HEK293T (cell line): ENCODE data around the gene TRANK1.

Experiments
- ARNT ChIP-seq: fragments of 450-650 bp; IDR thresholded peaks from 2 replicates; pipeline ENCODE4 v1.6.1; 2017; ENCODE audit warnings: mild to moderate bottlenecking
- BHLHE40 ChIP-seq: fragments of 450-650 bp; IDR thresholded peaks from 2 replicates; pipeline ENCODE4 v1.6.1; 2016; ENCODE audit warnings: mild to moderate bottlenecking, moderate library complexity, borderline replicate concordance
- CTBP1 ChIP-seq: fragments of 450-650 bp; IDR thresholded peaks from 2 replicates; pipeline ENCODE4 v1.6.1; 2016; ENCODE audit warnings: borderline replicate concordance
- FOXA1 ChIP-seq: fragments of 450-650 bp; IDR thresholded peaks from 2 replicates; pipeline ENCODE4 v1.6.1; 2016; ENCODE audit warnings: mild to moderate bottlenecking
- FOXM1 ChIP-seq: fragments of 450-650 bp; IDR thresholded peaks from 2 replicates; pipeline ENCODE4 v1.6.1; 2017; ENCODE audit warnings: mild to moderate bottlenecking, borderline replicate concordance
- HDGF ChIP-seq: fragments of 450-650 bp; IDR thresholded peaks from 2 replicates; pipeline ENCODE4 v1.6.1; 2017; ENCODE audit warnings: antibody characterized with exemption, borderline replicate concordance
- SP1 ChIP-seq: fragments of 450-650 bp; IDR thresholded peaks from 2 replicates; pipeline ENCODE4 v1.6.1; 2017
- SUZ12 ChIP-seq: fragments of 450-650 bp; IDR thresholded peaks from 2 replicates; pipeline ENCODE4 v1.6.1; 2016; ENCODE audit warnings: mild to moderate bottlenecking
- TARDBP ChIP-seq: fragments of 450-650 bp; IDR thresholded peaks from 2 replicates; pipeline ENCODE4 v1.6.1; 2016
- ZNF384 ChIP-seq: fragments of 450-650 bp; IDR thresholded peaks from 2 replicates; pipeline ENCODE4 v1.6.1; 2016
- TF ChIP-seq, protein P1 (sequence below): fragments of 450-650 bp; IDR thresholded peaks from 2 replicates; pipeline ENCODE4 v1.6.1; 2016

DNA sequence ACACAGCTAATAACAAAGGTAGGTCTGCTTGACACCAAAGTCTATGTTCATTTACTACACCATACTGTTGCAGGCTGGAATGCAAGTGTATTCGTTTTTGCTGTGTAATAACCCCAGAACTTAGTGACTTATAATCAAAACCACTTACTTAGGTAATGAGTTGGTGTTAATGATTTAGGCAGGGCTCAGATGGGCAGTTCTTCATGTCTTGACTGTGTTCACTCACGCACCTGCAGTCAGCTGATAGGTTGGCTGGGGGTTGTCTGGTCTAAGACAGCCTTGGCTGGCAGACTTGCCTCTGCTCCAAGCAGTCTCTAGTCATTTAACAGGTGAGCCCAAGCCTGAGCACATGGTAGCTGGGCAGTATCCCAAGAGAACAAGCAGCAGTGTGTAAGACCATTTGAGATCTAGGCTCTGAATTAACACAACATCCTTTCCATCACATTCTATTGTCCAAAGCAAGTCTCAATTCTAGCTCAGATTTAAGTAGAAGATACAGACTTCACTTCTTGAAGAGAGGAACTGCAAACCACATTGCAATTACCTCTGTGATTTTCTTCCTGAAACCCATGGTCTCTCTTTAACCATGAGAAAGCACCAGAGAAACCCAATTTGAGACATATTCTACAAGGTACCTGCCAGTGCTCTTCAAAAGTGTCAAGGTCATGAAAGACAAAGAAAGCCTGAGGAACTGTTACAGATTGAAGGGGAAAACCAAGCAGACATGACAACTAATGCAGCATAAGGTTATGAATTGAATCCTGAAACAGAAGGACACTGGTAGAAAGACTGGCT is 167.2 kb downstream of the TRANK1 start:
- no peak for TF ChIP-seq FOXA1
- TF ChIP-seq CTBP1, result no peak
- no peak for TF ChIP-seq BHLHE40
- TF ChIP-seq FOXM1, result no peak
- no peak for TF ChIP-seq HDGF
- no peak for TF ChIP-seq SUZ12
- TF ChIP-seq ZNF384, result no peak
- no peak for TF ChIP-seq SP1
- TF ChIP-seq ARNT, result no peak
- no peak for TF ChIP-seq TARDBP
- TF ChIP-seq, protein P1, sequence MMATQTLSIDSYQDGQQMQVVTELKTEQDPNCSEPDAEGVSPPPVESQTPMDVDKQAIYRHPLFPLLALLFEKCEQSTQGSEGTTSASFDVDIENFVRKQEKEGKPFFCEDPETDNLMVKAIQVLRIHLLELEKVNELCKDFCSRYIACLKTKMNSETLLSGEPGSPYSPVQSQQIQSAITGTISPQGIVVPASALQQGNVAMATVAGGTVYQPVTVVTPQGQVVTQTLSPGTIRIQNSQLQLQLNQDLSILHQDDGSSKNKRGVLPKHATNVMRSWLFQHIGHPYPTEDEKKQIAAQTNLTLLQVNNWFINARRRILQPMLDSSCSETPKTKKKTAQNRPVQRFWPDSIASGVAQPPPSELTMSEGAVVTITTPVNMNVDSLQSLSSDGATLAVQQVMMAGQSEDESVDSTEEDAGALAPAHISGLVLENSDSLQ, result no peak
